Measurements from ENCODE around the gene PPARD.

- TF ChIP-seq CTCF (conservative IDR thresholded peaks at IDR 0.05; ENCODE audit: low read length) = no peak
- no peak for TF ChIP-seq EZH2phosphoT487 (IDR thresholded peaks at IDR 0.05; ENCODE audit: borderline replicate concordance)
Observed at GRCh38 chr6:35432291-35432690, 89.9 kb downstream of the PPARD start.
